NT2/D1 (cell line): Measurements from ENCODE around the gene APMAP.

Source experiments
- YY1 ChIP-seq: IDR thresholded peaks from 2 replicates; pipeline ENCODE4 v1.6.1; 2011; ENCODE audit not compliant: insufficient read length, insufficient read depth
- ZNF274 ChIP-seq: IDR thresholded peaks from 2 replicates; pipeline ENCODE4 v1.6.1; 2011; ENCODE audit warnings: mild to moderate bottlenecking, low read depth, low read length

GRCh38 chr20:25036331-25036936, 43.9 kb upstream of the APMAP start:
- no peak for TF ChIP-seq YY1
- TF ChIP-seq ZNF274: no peak
